ENCODE results near the gene RPL29.

Gene RPL29

DNA sequence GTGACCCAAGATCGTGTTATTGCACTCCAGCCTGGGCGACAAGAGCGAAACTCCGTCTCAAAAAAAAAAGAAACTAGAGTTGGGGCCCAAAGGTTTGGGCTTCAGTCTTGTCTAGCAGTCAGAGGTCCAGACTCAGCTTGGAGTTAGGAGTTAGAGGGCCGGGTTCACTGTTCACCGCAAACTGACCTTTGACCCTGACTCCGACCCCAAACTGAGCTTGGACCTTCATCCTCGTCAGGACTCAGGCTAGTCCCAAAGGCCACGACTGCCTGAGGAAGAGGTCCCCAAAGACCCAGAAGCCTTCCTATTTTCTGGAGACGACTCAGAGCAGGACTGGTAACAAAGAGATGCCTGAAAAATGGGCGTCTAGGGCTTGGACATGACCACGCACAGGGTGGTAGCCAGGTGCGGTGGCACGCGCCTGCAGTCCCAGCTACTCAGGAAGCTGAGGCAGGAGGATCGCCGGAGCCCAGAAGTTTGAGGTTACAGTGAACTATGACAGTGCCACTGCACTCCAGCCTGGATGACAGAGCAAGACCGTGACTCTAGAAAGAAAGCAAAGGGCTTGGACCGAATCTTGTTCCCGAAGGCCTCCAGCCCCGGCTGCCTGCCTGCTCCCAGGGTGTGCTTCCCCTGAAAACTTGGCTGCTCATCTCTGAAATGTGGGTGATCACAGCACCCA, 22.8 kb upstream of the RPL29 start:
- TF ChIP-seq, protein P1, sequence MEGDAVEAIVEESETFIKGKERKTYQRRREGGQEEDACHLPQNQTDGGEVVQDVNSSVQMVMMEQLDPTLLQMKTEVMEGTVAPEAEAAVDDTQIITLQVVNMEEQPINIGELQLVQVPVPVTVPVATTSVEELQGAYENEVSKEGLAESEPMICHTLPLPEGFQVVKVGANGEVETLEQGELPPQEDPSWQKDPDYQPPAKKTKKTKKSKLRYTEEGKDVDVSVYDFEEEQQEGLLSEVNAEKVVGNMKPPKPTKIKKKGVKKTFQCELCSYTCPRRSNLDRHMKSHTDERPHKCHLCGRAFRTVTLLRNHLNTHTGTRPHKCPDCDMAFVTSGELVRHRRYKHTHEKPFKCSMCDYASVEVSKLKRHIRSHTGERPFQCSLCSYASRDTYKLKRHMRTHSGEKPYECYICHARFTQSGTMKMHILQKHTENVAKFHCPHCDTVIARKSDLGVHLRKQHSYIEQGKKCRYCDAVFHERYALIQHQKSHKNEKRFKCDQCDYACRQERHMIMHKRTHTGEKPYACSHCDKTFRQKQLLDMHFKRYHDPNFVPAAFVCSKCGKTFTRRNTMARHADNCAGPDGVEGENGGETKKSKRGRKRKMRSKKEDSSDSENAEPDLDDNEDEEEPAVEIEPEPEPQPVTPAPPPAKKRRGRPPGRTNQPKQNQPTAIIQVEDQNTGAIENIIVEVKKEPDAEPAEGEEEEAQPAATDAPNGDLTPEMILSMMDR (conservative IDR thresholded peaks at IDR 0.05; ENCODE audit: low read depth) = no peak
- peak overlapping the region; percentile 38 for H3K27ac ChIP-seq
- no peak for DNase-seq (ENCODE audit: low spot score)
- ChIA-PET CTCF (interaction anchor here (0.6 kb wide), 1 partner anchor 98 kb away, joined by 3 read pairs; no protein-coding TSS in a partner anchor), POLR2A (ENCODE audit: low non-redundant PET) (no interaction called here)

DNA sequence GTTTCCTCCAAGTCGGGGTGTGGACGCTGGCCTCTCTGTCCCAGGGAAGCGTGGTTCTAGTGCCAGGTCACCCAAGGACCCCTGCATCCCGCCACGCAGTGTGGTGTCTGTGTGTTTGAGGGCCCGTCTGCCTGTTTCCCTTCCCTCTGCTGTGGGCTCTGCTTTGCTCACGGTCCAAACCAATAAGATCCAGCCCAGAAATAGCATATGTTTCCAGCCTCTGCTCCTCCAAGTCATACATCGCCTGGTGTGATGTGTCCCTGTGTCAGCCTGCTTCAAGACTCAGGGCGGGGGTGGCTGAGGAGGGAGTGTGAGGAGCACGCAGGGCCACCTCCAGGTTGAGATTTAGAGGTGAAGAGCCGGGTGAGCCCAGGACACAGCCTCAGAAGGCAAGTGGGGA, 21.9 kb upstream of the RPL29 start:
- ChIA-PET POLR2A (ENCODE audit: low non-redundant PET) (interaction anchor here (1.1 kb wide), 1 partner anchor 39 kb away, joined by 3 read pairs; the partner anchor contains the start of gene DUSP7), CTCF (interaction anchor here (0.6 kb wide), 1 partner anchor 10 kb away, joined by 4 read pairs; no protein-coding TSS in a partner anchor)
- TF ChIP-seq, protein P1 (conservative IDR thresholded peaks at IDR 0.05; ENCODE audit: low read depth) = no peak
- H3K27ac ChIP-seq = peak overlapping the region; percentile 30
- no peak for DNase-seq (ENCODE audit: low spot score)

DNA sequence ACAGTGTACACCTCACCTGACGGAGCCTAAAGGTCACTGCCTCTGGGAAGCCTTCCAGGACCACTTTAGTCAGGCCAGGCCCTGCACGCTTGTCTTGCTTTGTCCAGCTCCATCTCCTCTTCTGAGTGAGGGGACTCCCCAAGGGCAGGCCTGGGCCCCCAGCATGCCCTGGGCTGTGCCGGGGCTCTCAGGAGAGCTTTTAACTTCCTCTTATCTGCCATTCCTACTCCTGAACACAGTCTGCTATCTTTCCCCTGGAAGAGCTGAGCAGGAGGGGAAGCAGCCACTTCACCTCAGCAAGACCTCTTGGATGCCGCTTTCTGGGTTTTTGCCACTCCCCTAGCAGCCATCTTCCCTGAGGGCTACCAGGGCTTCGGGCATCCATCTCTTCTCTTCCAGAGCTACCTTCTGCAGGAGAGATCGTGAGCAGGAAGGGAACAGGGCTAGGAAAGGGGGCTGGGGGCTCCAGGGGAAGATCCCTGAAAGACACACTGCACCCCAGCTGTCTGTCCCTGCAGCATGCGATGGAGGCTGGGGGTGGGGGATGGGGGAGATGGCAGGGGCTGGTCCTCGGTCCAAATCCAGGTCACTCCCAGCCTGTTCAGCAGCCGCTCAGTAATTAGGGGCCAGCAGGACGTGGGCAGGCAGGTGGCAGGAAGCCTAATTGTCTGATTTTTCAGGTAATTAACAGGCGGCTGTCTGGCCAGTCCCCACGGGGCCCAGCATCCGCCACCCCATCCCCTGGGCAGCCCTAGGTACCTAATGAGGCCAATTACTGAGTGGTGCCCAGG, 19.9 kb upstream of the RPL29 start:
- TF ChIP-seq, protein P1 (conservative IDR thresholded peaks at IDR 0.05; ENCODE audit: low read depth) = no peak
- ChIA-PET CTCF (interaction anchor here (0.7 kb wide), 1 partner anchor 38 kb away, joined by 3 read pairs; no protein-coding TSS in a partner anchor), POLR2A (ENCODE audit: low non-redundant PET) (no interaction called here)
- no peak for DNase-seq (ENCODE audit: low spot score)
- peak overlapping the region; percentile 26 for H3K27ac ChIP-seq

DNA sequence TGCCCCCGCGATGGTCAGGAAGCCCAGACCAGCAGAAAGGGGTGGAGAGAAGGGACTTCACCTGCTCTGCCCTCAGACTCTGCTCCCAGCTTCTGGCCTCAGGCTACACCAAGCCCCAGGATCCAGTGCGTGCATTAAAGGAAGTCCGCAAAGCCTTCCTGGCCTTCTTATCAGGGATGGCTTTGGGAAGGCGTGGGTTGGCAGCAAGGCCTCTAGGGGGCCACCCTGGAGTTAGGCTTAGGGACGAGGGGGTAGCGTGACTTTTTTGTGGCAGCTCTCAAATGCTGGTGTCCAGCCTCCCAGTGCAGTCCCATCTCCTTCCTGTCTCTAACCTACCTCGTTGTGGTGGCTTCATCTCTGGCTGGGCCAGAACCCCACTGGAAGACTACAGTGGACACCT, 18.9 kb upstream of the RPL29 start:
- ChIA-PET POLR2A (ENCODE audit: low non-redundant PET) (no interaction called here), CTCF (no interaction called here)
- TF ChIP-seq, protein P1 (conservative IDR thresholded peaks at IDR 0.05; ENCODE audit: low read depth) = no peak
- peak overlapping the region; percentile 26 for H3K27ac ChIP-seq
- no peak for DNase-seq (ENCODE audit: low spot score)

DNA sequence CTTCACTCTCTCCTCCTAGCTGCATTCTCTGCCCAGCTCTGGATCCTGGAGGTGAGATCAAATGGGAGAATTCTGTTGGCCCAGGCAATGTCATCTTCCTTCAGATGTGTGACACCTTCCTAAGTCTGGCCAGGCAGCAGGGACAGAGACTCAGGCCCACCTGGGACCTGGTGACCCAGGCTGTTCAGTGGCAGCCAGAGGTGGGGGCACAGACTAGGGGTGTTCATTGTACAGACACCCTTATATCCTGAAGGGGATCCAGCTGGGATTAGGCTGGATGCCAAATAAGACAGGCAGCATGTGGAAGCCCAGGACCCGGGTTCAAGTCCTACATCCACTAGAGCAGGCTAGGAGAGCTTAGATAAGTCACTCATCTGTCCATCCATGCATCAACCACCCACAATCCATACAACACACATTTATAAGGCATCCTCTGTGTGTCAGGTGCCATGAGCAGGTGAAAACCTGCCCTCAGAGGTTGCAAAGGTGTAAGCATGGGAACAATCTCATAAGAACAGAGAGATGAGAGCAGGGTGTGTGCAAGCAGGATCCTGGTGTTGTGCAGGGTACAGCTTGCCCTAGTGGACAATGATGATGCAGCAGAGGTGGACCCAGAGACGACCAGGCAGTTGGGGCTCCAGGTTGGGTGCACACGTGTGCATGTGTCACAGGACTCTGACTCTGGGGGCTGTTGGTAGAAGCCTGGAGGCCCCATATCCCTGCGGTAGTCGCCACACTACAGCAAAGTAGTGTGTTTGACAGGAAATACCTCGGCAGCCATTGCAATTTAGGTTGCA, 18.3 kb upstream of the RPL29 start:
- TF ChIP-seq, protein P1 (conservative IDR thresholded peaks at IDR 0.05; ENCODE audit: low read depth) = no peak
- ChIA-PET POLR2A (ENCODE audit: low non-redundant PET) (no interaction called here), CTCF (interaction anchor here (0.7 kb wide), 2 partner anchors 13 to 22 kb away, joined by 3 to 5 read pairs; no protein-coding TSS in a partner anchor)
- DNase-seq (ENCODE audit: low spot score) = no peak
- H3K27ac ChIP-seq = peak overlapping the region; percentile 32; the same call in 1 of the 2 replicates

DNA sequence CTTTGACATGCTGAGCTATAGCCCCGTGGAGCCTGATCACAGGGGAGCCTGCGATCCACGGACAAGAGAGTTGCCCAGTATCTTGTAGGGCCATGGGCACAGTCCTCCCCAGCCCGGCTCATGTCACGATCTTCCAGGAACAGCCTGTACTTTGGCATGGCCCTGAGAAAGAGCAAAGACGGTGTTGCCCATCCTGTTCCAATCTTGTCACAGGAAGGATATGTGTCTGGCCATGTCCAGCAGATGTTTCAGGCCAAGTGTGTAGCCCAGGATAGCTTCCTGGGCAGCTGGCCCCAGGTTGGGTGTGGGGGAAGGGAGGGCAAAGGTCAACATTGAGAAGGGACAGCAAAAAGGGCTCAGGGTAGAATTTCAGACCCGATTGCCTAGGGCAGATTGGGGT, 17.0 kb upstream of the RPL29 start:
- TF ChIP-seq, protein P1 (conservative IDR thresholded peaks at IDR 0.05; ENCODE audit: low read depth) = no peak
- no peak for DNase-seq (ENCODE audit: low spot score)
- CTCF ChIA-PET = no interaction called here
- H3K27ac ChIP-seq = peak overlapping the region; percentile 32
- POLR2A ChIA-PET (ENCODE audit: low non-redundant PET) = no interaction called here
